HG02588 (cell line): ENCODE data around the gene ATP2C1.
"Not testable (repeated sequence)": the region's sequence is repeated elsewhere in the genome, so short reads cannot be mapped to it uniquely, and the experiment has no call there.

Source experiments
- ATAC-seq: cut with Tn5 transposase; IDR thresholded peaks from one replicate; pipeline ENCODE4 v1.9.1; 2021; ENCODE audit warnings: mild to moderate bottlenecking, moderate library complexity; ENCODE audit not compliant: unreplicated experiment

Gene ATP2C1

DNA sequence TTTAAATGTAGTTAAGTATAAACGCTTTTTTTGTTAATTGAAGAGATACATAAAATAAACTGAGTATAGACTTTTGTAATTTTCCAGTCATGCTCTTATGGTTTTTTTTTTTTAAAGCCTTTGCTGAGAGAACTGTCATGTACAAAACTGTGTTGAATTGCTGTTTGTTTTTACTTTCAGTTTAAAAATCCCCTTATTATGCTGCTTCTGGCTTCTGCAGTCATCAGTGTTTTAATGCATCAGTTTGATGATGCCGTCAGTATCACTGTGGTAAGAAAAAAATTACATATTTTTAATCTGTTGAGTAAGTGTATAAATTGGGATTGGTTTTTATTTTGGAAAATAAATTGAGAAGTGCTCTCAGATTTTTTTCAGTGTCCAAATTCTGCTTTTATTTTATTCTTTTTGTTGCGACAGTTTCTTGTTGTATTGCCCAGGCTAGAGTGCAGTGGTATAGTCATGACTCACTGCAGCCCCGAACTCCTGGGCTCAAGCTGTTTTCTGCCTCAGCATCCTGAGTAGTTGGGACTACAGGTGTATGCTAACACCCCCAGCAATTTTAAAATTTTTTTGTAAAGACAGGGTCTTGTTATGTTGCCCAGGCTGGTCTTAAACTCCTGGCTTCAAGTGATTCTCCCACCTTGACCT lies 40.7 kb downstream of the ATP2C1 start:
- no peak for ATAC-seq

DNA sequence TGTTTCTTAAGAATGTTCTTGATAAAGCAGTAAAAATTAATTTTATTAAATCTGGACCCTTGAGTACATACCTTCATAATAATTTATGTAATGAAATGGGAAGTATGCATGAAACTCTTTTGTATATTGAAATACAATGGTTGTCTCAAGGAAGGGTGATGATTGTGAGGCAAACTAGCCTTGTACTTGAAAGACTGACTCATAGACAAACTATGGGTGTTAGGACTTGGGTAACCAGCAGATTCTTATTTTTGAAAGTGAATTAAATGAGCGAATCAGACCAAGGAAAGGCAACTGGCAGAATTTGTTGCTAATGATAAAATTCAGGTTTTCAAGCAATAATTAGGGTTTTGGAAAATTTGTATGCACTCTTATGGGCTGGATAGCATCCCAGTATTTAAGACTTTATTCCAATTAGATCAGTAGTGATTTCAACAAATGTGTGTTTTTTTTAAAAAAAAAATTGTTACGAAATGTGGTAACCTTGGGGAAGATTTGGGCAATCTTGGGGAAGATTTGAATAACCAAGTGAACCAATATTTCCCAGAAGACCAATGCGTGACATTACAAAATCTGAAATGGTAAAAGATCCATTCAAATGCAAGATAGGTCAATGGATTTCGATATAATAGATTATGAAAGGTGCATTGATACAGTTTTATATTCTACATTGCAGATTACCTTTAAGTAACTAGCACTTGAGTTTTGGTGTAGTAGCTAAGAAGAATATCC lies 42.0 kb downstream of the ATP2C1 start:
- no peak for ATAC-seq

DNA sequence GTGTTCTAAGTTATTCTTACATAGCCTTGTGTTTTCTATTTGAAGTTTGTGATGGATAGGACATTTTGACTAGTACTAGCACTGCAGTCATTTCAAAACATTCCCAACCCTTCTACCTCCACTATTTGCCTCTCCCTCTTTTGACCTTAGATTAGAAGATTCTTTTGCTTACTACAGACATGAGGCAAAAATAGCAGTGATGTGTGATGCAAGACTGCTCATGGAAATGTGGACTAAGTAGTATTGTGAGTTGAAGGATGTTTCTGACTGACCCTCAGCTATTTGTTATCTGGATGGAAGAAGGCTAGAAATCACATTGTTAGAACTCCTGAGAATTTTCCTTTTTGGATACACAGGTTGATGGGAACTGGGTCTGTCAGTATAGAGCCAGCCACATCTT lies 45.9 kb downstream of the ATP2C1 start:
- no peak for ATAC-seq

DNA sequence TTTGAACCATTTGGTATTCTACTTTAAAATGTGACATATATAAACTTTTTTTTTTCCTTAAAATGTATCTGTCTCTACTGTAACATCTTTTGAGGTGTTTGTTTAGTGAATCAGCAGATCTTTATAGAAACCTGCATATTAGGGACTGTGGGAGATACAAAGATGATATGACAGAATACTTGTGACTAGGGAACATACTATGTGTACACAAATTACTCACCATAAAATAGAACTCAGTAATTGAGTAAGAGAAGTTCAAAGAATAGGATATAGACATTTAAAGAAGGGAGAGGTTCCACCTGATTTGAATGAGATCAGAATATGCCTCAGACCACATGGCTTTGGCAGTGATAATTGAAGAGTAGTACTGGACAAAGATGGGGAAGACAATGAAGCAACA lies 47.9 kb downstream of the ATP2C1 start:
- no peak for ATAC-seq

DNA sequence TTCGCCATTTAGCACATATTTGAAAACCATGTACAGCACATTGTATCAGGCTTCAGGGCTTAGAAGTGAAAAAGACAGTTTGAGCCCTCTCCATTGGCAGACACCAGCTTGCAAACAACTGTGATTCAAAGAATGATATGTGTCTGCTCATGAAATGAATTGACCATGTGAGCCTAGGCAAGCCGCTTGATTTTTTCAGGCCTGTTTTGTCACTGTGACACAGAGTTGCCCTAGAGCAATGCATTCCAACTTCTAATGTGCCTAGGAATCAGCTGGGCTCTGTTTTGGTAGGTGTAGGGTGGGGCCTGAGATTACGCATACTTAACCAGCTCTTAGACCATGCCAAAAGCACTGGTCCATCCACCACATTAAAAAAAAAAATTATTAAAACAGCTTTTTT lies 53.0 kb downstream of the ATP2C1 start:
- no peak for ATAC-seq

DNA sequence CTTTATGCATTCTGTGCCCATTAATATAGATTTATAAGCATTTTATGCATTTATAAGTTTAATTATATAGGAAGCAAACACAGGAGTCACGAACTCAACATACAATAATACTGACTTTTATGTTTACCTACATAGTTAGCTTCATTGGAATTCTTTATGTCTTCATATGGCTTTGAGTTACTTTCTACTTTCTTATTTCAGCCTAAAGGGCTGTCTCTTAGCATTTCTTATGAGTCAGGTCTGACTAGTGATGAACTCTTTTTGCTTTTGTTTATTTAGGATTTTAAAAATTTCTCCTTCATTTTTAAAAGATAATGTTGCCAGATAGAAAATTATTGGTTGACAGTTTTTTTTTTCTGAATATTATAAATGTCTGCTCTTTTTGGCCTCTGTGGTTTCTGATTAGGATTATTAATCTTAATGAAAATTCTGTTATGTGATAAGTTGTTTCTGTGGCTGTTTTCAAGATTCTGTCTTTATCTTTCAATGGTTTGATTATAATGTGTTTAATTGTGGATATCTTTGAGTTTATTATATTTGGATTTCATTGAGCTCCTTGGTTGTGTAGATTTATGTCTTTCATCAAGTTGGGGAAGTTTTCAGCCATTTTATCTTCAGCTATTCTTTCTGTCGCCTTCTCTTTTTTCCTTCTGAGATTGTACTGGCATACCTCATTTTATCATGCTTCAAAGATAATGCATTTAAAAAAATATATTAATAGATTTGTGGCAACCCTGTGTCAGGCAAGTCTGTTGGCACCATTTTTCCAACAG lies 54.3 kb downstream of the ATP2C1 start:
- ATAC-seq: no peak

DNA sequence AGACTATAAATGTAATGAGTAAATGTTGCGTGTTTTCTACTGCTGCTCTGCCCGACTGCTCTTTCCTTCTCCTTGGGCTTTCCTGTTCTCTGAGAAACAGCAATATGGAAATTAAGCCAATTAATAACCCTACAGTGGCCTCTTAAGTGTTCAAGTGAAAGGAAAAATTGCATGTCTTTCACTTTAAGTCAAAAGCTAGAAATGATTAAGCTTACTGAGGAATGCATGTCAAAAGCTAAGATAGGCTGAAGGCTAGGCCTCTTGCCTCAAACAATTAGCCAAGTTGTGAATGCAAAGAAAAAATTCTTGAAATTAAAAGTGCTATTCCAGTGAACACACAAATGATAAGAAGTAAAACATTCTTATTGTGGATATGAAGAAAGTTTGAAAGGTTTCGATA lies 55.0 kb downstream of the ATP2C1 start:
- ATAC-seq: no peak

DNA sequence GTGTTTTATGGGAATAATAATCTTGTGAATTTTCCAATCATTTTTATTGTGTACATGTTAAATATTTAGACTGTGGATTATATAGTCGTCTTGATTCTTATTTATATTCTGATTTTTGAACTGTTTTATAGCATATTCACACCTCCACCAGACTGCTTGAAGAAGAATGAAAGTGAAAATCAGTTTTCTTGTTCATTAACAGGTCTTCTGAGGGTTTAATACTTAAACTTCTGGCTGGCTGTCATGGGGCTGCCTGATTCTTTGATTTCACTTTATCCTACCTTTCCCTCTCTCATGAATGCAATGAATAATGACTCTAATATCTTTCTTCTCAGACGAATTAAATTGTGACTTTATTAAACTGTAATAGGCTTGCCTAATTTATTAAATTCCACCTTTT lies 56.2 kb downstream of the ATP2C1 start:
- no peak for ATAC-seq

DNA sequence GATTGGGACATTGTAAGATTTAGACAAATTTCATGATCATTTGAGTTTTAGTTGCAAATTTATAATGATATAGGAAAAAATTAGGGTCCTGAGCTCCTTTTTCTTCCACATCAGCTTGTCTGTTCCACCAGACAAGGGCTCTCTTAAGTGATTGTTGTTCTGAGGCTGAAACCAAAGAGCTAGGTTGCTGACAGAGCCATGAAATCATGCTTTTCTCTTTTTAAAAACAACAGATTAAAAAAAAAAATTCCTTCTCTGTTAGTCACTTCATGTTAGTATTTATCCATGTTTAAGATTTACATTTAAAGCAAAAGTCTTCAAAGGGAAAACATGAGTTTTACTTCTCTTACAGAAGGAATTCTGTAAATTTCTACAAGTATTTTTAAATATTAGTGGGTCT lies 56.8 kb downstream of the ATP2C1 start:
- no peak for ATAC-seq

DNA sequence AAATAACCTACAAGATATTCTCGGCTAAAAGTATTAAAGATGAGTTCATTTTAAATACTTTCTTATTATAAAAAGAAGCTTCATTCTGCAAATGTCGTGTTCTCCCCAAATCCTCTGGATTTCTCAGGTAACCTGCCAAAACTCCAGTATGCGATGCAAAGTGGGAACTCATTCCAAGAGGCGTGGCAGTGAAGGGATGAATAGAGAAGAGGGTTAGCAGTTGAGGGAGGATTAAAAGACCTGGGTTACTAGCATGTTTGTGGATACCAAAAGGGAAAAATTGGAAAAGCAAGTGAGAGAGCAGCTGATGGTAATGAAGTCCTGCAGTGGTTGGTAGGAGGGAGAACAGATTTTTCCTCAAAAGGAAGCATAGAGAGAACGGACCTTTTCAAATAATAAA lies 61.6 kb downstream of the ATP2C1 start:
- ATAC-seq: no peak

DNA sequence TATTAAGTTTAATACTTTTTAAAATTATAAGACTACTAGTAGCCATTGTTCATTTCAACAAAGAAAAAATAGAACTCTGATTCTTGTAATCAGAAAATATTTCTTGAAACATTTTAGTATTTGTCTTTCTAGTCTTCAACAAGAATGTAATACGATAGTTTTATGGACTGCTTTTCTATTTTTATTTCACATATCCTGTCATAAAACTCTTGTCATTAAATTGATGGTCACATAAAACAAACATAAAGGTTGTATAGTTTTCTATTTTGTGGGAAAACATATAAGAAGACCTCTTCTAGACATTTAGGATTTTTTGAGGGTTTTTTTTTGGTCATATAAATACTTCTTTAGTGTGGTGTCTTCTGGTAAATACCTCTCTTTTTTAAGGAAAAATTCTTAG lies 62.4 kb downstream of the ATP2C1 start:
- ATAC-seq: no peak

DNA sequence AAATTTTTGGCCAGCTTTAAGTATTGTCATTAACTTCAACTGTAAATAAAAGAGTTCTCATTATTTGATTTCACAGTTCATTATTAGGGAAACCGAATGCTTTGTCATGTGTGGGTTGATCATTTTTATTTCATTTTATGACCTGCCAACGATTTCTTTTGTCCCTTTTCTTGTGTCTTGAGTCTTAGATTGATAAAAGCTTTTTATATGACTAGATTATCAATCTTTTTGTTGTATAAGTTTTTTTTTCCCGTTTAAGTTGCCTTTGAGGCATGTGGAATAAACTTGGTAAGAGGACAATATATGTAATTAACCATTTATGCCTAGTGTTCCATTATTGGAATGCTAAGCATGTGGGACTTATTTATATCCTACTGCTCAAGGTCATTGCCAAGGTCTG lies 62.8 kb downstream of the ATP2C1 start:
- ATAC-seq: no peak

DNA sequence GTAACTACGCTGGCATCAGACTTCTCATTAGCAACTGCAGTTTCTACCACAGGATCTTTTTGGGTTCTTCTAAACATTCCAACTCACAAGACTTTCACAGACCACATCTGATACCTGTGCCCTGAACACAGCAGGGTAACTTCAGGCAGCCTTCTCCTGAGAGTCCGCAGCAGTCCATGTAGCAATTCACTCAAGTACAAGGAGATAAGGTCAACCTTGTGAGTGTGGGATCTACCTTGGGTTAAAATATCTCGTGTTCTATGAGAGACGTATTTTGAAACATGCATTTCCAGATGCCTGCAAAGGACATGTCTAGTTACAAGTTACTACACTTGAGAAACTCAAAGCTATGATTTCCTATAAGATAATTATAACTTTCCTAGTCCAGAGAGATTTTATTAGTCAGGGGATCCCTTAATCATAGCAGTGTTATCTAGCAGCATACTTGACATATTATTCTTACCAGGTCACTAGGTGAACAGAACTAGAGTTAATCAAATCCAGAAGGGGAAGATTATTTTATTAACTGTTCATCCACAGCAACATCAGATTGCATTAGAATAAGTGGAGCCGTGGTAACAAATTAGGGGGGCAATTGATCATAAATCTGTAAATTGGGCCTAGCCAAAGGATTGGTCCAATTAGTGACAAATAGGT lies 66.4 kb downstream of the ATP2C1 start:
- ATAC-seq: no peak

DNA sequence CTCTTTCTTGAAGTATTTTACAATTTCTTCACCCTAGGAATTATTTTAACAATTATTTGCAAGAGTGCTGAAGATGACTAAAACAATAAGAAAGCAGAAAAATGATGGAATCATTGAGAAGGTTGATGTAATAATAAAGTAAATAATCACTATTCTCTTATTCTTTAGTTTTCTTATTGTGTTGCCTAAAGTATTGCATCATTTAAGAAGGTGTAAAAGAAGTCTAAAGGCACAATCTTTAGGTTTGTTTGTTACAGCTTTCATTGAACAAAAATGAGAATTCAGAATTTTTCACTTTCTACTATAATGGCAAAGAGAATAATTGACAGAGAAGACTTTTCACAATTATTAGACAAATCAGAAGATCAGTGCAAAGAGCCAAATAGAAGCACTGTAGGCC lies 67.6 kb downstream of the ATP2C1 start:
- no peak for ATAC-seq

DNA sequence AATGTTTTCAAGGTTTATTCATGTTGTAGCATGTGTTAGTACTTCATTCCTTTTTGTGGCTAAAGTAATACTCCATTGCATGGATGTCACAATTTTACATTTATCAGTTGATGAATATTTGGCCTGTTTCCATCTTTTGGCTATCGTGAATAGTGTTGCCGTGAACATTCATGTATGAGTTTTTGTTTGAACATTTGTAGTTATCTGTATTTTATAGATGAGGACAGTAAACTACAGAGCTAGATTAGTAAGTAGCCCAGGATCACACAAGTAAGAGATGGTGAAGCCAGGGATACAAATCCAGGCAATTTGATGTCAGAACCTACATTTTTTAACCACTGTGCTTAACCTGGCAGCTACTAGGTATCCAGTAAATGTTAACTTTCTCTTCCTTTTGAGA lies 69.6 kb downstream of the ATP2C1 start:
- ATAC-seq: no peak

DNA sequence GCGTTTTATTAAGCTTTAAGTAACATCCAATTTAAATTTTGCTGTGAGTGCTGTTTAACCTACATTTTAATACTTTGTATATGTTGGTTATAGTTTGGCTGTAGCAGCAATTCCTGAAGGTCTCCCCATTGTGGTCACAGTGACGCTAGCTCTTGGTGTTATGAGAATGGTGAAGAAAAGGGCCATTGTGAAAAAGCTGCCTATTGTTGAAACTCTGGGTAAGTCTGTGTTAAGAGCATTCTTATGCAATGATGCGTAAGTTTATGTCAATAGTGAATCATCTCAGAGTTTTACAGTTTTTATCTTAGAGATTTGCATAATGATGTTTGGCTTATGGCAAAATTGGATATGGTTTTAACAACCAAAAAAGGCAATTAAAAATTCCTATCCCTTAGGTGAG lies 70.0 kb downstream of the ATP2C1 start:
- no peak for ATAC-seq

DNA sequence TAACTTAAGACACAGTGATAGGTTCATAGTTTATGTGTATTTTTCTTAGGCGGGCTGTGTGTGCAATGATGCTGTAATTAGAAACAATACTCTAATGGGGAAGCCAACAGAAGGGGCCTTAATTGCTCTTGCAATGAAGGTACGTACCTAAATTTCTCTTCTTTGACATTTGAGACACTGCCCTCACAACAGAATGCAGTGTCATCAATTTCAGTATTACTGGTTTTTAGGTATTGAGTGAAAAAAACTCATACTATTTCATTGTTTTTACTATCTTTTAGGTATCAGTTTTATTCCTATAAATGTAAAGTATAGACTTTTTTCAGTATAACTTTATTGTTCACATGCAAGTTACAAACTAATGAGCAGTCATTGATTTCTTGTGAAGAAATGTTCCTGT lies 73.4 kb downstream of the ATP2C1 start:
- no peak for ATAC-seq

DNA sequence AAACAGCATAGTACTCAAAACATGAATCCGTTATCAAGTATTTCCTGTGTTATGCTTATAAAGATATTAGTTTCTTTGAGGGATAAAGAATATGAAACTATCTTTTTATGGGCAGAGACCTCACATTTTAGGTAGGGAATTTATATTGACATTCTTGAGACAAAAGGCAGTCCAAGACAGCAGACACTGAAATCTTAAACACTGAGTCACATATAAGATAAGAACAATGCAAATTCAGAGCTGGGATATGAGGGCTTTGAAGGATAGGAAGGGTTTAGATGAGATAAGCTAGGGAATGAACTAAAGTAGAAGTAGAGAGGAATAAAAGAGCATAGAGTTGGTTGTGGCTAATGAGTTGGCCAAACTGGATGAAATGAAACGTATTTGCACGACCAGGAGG lies 74.3 kb downstream of the ATP2C1 start:
- no peak for ATAC-seq

DNA sequence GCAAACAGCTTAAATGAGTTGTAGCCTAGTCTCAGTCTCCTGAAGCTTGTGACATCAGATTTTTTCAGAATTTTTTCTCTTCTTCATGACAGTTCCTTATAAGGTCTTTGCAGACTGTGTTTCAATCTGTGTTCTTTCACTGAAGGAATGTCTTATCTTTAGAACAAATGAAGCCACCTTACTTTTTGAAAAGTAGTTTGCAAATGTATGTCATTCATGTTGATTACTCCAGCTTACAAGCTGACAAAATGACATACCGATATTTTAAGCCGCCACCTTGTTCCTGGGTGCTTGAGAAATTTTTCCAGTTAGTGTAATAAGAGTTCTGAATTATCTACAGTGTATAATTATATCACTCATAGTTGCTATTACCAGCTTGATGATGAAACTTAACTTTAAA lies 75.7 kb downstream of the ATP2C1 start:
- no peak for ATAC-seq

DNA sequence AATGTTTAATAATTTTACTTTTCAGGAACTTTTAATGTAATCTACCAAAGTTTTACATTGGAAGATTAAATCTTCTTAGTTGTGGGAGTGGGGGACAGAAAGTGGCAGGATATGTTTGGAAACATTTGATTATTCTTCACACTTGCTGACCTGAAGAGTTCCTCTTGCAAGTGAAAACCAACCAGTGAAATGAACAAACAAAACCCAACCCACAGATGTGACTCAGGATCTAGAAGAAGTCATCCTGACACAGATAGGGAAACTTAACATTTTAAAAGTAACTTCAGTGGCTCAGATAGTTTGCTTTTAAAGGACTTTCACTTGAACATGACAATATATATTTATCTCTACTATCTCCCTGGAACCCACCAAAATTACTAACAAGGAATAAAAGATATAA lies 77.3 kb downstream of the ATP2C1 start:
- no peak for ATAC-seq

DNA sequence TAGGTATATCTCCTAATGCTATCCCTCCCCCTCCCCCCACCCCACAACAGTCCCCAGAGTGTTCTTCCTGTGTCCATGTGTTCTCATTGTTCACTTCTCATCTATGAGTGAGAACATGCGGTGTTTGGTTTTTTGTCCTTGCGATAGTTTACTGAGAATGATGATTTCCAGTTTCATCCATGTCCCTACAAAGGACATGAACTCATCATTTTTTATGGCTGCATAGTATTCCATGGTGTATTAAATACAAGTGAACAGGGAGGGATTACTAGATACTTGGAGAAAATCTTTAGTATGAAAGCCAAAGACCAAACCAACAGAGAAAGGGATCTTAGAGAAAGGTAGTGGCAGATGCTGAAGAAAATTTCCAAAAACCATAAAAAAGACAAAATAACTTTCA lies 78.7 kb downstream of the ATP2C1 start:
- not testable (repeated sequence) for ATAC-seq

DNA sequence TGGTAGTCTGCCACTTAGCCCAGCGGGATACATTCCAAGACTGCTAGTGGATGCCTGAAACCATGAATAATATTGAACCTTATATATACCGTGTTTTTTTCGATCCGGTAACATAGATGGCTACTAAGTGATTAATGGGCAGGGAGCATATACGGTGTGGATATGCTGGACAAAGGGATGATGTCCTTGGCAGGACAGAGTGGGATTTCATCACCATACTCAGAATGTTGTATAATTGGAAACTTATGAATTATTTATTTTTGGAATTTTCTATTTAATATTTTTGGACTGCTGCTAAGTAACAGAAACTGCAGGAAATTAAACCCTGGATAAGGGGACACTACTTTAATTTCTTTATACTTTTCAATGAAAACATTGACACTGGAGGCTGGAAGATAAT lies 79.5 kb downstream of the ATP2C1 start:
- ATAC-seq: no peak
